ENCODE results near the gene GTF2E1. TPM values are rescaled to one million over a fixed set of nuclear protein-coding genes. Genes with fewer than 3 reads are reported as not detected.
A peak's percentile ranks its signal among the peaks of the same experiment; 100 is the strongest.

The GTF2E1 gene
- total and polyA plus RNA-seq, 9 of the 15 experiments (the other 6 are each of a cell fraction or from before 2014, with no cell fraction given) = 12.9 to 23.5 (median 15.4) TPM

- no peak for TF ChIP-seq MCM2 (IDR thresholded peaks at IDR 0.05; ENCODE audit: low read depth)
- TF ChIP-seq RFX1 (IDR thresholded peaks at IDR 0.05) = no peak; the same call in 1 of the 2 replicates
- no peak for TF ChIP-seq SMAD4 (CRISPR knock-in tag; conservative IDR thresholded peaks at IDR 0.05)
- TF ChIP-seq MTA1 (IDR thresholded peaks at IDR 0.05; ENCODE audit: borderline replicate concordance) = peak; percentile 98
- peak; percentile 45 for TF ChIP-seq NR2C1 (IDR thresholded peaks at IDR 0.05)
- TF ChIP-seq NR2C1 (tag; IDR thresholded peaks at IDR 0.05) = 0 out of 2 replicates have a peak, but pooled peaks have one; percentile 52
- TF ChIP-seq POU5F1 (IDR thresholded peaks at IDR 0.05; ENCODE audit: borderline replicate concordance, low read depth, low read length, partially characterized antibody) = no peak
- TF ChIP-seq SUPT5H (IDR thresholded peaks at IDR 0.05) = peak; percentile 61; the same call in 1 of the 2 replicates
- peak; percentile 34; the same call in 1 of the 2 replicates for TF ChIP-seq JUND (IDR thresholded peaks at IDR 0.05; ENCODE audit: borderline replicate concordance, low read depth, low read length)
- no peak for TF ChIP-seq JUND (tag; IDR thresholded peaks at IDR 0.05; ENCODE audit: borderline replicate concordance, low read depth, low read length)
- no peak for TF ChIP-seq TRIM28 (IDR thresholded peaks at IDR 0.05)
- peak; percentile 69; the same call in 1 of the 2 replicates for TF ChIP-seq ZBTB2 (IDR thresholded peaks at IDR 0.05)
- no peak for TF ChIP-seq GATAD2B (IDR thresholded peaks at IDR 0.05; ENCODE audit: borderline replicate concordance)
- 0 out of 4 replicates have a peak, but pooled peaks of 1 of the 2 experiments have one; percentile 8 for TF ChIP-seq RAD21 (CRISPR knock-in tag; conservative IDR thresholded peaks at IDR 0.05 in 1 of 2, IDR thresholded peaks at IDR 0.05 in 1 of 2)
- no peak for TF ChIP-seq ZNF232 (CRISPR knock-in tag; IDR thresholded peaks at IDR 0.05)
- no peak for TF ChIP-seq TAF15 (IDR thresholded peaks at IDR 0.05; ENCODE audit: low read depth, low read length)
- TF ChIP-seq TBL1XR1 (IDR thresholded peaks at IDR 0.05; ENCODE audit: low read length in 2 of 2) = peak in 1 of 2 experiments; percentile 70; a peak in 2 of 4 replicates
- peak; percentile 76; the same call in 1 of the 2 replicates for TF ChIP-seq ARID4B (CRISPR knock-in tag; IDR thresholded peaks at IDR 0.05)
- peak in 1 of 2 experiments; percentile 85; a peak in 2 of 4 replicates for TF ChIP-seq MLLT1 (IDR thresholded peaks at IDR 0.05)
- TF ChIP-seq RNF2 (IDR thresholded peaks at IDR 0.05) = 0 out of 2 replicates have a peak, but pooled peaks have one; percentile 37
- TF ChIP-seq ZNF224 (CRISPR knock-in tag; IDR thresholded peaks at IDR 0.05) = no peak
- no peak for TF ChIP-seq ZNF146 (CRISPR knock-in tag; IDR thresholded peaks at IDR 0.05; ENCODE audit: unreplicated experiment)
- no peak for TF ChIP-seq RFX5 (IDR thresholded peaks at IDR 0.05; ENCODE audit: low read depth, low read length)
Measured at GRCh38 chr3:120742198-120742848, at the start of gene GTF2E1, which contains the start of gene RABL3 (continued).
